ENCODE results near the gene UBE2D4.
"Not testable (repeated sequence)": the region's sequence is repeated elsewhere in the genome, so short reads cannot be mapped to it uniquely, and the experiment has no call there.

The UBE2D4 gene

GRCh38 chr7:43960933-43961332 lies 34.7 kb downstream of the UBE2D4 start:
- no peak overlapping the region for H2AFZ ChIP-seq (ENCODE audit: low read depth)
- no peaks in the 10 kb centered on the region for H3K36me3 ChIP-seq (ENCODE audit: insufficient read depth)
- no peak overlapping the region for H3K4me3 ChIP-seq (IDR thresholded peaks at IDR 0.05; ENCODE audit: insufficient read depth, low read depth, low read length)
- no peak overlapping the region for H3K27ac ChIP-seq
- H3K27me3 ChIP-seq (ENCODE audit: insufficient read depth, low read depth) = no peaks in the 10 kb centered on the region
- H3K4me1 ChIP-seq (ENCODE audit: low read depth, poor library complexity, severe bottlenecking) = no peaks in the 10 kb centered on the region
- TF ChIP-seq, protein P1, sequence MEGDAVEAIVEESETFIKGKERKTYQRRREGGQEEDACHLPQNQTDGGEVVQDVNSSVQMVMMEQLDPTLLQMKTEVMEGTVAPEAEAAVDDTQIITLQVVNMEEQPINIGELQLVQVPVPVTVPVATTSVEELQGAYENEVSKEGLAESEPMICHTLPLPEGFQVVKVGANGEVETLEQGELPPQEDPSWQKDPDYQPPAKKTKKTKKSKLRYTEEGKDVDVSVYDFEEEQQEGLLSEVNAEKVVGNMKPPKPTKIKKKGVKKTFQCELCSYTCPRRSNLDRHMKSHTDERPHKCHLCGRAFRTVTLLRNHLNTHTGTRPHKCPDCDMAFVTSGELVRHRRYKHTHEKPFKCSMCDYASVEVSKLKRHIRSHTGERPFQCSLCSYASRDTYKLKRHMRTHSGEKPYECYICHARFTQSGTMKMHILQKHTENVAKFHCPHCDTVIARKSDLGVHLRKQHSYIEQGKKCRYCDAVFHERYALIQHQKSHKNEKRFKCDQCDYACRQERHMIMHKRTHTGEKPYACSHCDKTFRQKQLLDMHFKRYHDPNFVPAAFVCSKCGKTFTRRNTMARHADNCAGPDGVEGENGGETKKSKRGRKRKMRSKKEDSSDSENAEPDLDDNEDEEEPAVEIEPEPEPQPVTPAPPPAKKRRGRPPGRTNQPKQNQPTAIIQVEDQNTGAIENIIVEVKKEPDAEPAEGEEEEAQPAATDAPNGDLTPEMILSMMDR (conservative IDR thresholded peaks at IDR 0.05; ENCODE audit: low read depth, low read length) = no peak
- no peak overlapping the region for H3K4me2 ChIP-seq
- no peak overlapping the region for H3K9ac ChIP-seq
- H4K20me1 ChIP-seq (ENCODE audit: insufficient read depth) = no peaks in the 10 kb centered on the region
- H3K79me2 ChIP-seq (ENCODE audit: insufficient read depth, low read depth) = no peaks in the 10 kb centered on the region

- not testable (repeated sequence) for H3K4me2 ChIP-seq; H2AFZ ChIP-seq (ENCODE audit: low read depth); H3K36me3 ChIP-seq (ENCODE audit: insufficient read depth); H3K27ac ChIP-seq; H3K79me2 ChIP-seq (ENCODE audit: insufficient read depth, low read depth); H3K4me1 ChIP-seq (ENCODE audit: low read depth, poor library complexity, severe bottlenecking); H3K9ac ChIP-seq; H3K4me3 ChIP-seq (IDR thresholded peaks at IDR 0.05; ENCODE audit: insufficient read depth, low read depth, low read length); H4K20me1 ChIP-seq (ENCODE audit: insufficient read depth); H3K27me3 ChIP-seq (ENCODE audit: insufficient read depth, low read depth)
These were observed 40.2 kb downstream of the UBE2D4 start for GRCh38 chr7:43966392-43966791.

GRCh38 chr7:43968172-43969040 lies 42.2 kb downstream of the UBE2D4 start:
- H3K36me3 ChIP-seq (ENCODE audit: insufficient read depth); H3K4me2 ChIP-seq; H3K4me1 ChIP-seq (ENCODE audit: low read depth, poor library complexity, severe bottlenecking); H3K4me3 ChIP-seq (IDR thresholded peaks at IDR 0.05; ENCODE audit: insufficient read depth, low read depth, low read length); H3K79me2 ChIP-seq (ENCODE audit: insufficient read depth, low read depth); H3K27me3 ChIP-seq (ENCODE audit: insufficient read depth, low read depth); H3K27ac ChIP-seq; H4K20me1 ChIP-seq (ENCODE audit: insufficient read depth); H3K9ac ChIP-seq; H2AFZ ChIP-seq (ENCODE audit: low read depth): not testable (repeated sequence)

DNA sequence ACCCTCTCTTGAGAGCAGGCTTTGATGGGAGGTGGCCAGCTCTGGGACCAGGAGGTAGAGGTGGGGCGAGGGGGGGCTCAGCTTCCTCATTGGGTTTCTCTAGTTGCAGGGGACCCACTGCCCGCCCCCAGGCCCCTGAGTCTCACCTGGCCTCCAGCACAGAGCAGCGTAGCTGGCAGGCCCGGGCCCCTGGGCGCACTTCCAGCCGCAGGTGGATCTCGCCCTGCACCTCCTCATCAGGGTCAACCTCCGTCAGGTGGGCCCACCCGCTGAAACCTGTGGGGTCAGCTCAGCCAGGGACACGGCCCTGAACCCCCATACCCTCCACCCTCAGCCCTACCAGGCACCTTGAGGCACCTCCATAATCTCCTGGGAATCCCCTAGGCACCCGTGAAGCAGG lies 43.4 kb downstream of the UBE2D4 start:
- H2AFZ ChIP-seq (ENCODE audit: low read depth); H3K79me2 ChIP-seq (ENCODE audit: insufficient read depth, low read depth); H3K4me3 ChIP-seq (IDR thresholded peaks at IDR 0.05; ENCODE audit: insufficient read depth, low read depth, low read length); H3K4me2 ChIP-seq; H3K27me3 ChIP-seq (ENCODE audit: insufficient read depth, low read depth); H3K4me1 ChIP-seq (ENCODE audit: low read depth, poor library complexity, severe bottlenecking); H3K36me3 ChIP-seq (ENCODE audit: insufficient read depth); H3K27ac ChIP-seq; H4K20me1 ChIP-seq (ENCODE audit: insufficient read depth); H3K9ac ChIP-seq: not testable (repeated sequence)

DNA sequence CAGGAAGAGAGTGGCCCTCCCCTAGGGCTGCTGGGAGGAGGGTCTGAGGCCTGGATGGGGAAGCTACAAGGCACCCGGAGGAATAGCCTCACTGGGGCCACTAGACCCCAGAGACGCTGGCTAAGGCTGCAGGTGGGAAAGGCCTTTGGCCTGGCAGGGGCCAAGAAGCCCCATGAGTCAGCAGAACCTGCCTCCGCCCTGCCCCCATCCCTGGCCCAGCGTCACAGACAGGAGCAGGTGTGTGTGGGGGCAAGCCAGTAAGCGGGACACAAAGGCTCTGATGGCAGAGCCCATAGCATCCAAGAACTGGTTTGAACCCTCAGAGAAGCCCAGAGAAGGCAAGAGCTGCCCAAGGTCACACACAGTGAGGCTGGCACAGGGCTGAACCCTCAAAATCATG lies 44.5 kb downstream of the UBE2D4 start:
- not testable (repeated sequence) for H4K20me1 ChIP-seq (ENCODE audit: insufficient read depth); H3K4me2 ChIP-seq; H3K4me1 ChIP-seq (ENCODE audit: low read depth, poor library complexity, severe bottlenecking); H3K9ac ChIP-seq; H3K27ac ChIP-seq; H3K36me3 ChIP-seq (ENCODE audit: insufficient read depth); H3K79me2 ChIP-seq (ENCODE audit: insufficient read depth, low read depth); H2AFZ ChIP-seq (ENCODE audit: low read depth); H3K4me3 ChIP-seq (IDR thresholded peaks at IDR 0.05; ENCODE audit: insufficient read depth, low read depth, low read length); H3K27me3 ChIP-seq (ENCODE audit: insufficient read depth, low read depth)

- H2AFZ ChIP-seq (ENCODE audit: low read depth); H3K36me3 ChIP-seq (ENCODE audit: insufficient read depth); H3K4me2 ChIP-seq; H3K9ac ChIP-seq; H4K20me1 ChIP-seq (ENCODE audit: insufficient read depth); H3K27ac ChIP-seq; H3K27me3 ChIP-seq (ENCODE audit: insufficient read depth, low read depth); H3K4me3 ChIP-seq (IDR thresholded peaks at IDR 0.05; ENCODE audit: insufficient read depth, low read depth, low read length); H3K4me1 ChIP-seq (ENCODE audit: low read depth, poor library complexity, severe bottlenecking); H3K79me2 ChIP-seq (ENCODE audit: insufficient read depth, low read depth): not testable (repeated sequence)
These were observed 47.9 kb downstream of the UBE2D4 start for GRCh38 chr7:43974033-43974573.

DNA sequence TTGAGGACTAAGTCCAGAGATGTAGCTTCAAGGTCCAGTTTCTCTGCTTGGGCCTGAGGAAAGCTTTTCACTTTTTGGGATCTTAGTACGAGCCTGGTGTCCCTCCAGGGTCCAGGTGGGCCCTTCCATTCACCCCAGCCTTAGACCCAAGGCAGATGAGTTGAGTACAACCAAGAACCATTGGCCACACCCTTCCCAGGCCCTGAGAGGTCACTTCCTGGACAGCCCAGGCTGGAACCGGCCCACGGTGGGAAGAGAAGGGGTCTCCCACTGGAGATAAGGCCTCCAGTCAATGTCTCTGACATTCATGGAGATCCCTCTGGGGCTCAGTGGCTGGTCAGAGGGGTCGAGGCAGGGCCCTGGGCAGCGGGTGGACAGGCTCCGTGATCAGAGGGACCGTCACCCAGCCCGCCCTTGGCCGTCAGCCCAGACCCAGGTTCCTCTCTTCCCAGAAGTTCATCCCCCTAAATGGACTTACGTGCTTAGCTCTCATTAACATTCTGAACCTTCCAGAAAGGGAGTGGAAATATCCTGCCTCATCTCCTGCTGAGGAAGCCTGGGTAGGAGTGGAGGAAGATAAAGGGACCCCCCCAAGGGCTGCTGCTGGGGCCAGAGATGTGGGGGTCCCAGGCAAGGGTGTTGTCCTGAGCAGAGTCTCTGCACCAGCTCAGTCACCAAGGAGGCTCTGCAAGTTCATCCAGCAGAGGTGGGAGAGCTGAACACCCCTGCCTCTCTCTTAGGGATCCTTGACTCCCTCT lies 48.7 kb downstream of the UBE2D4 start:
- H3K27me3 ChIP-seq (ENCODE audit: insufficient read depth, low read depth); H2AFZ ChIP-seq (ENCODE audit: low read depth); H3K4me1 ChIP-seq (ENCODE audit: low read depth, poor library complexity, severe bottlenecking); H3K4me2 ChIP-seq; H4K20me1 ChIP-seq (ENCODE audit: insufficient read depth); H3K4me3 ChIP-seq (IDR thresholded peaks at IDR 0.05; ENCODE audit: insufficient read depth, low read depth, low read length); H3K27ac ChIP-seq; H3K36me3 ChIP-seq (ENCODE audit: insufficient read depth); H3K79me2 ChIP-seq (ENCODE audit: insufficient read depth, low read depth); H3K9ac ChIP-seq: not testable (repeated sequence)
